OCI-LY1 (cell line): ENCODE measurements around the gene RHOB.

Experiments
- CTCF ChIP-seq: fragments of 200-600 bp; sonication (generic), shearing (Covaris generic); IDR thresholded peaks from 2 replicates; pipeline ENCODE4 v1.5.1; 2017; ENCODE audit warnings: mild to moderate bottlenecking, antibody characterized with exemption, low read length, moderate library complexity, mixed read lengths
- EZH2 ChIP-seq: fragments of 200-600 bp; sonication (generic), shearing (Covaris generic); IDR thresholded peaks from 2 replicates; pipeline ENCODE4 v1.8.0; 2017; ENCODE audit warnings: borderline replicate concordance, mixed run types, mild to moderate bottlenecking, antibody characterized with exemption, low read length, moderate library complexity, mixed read lengths

DNA sequence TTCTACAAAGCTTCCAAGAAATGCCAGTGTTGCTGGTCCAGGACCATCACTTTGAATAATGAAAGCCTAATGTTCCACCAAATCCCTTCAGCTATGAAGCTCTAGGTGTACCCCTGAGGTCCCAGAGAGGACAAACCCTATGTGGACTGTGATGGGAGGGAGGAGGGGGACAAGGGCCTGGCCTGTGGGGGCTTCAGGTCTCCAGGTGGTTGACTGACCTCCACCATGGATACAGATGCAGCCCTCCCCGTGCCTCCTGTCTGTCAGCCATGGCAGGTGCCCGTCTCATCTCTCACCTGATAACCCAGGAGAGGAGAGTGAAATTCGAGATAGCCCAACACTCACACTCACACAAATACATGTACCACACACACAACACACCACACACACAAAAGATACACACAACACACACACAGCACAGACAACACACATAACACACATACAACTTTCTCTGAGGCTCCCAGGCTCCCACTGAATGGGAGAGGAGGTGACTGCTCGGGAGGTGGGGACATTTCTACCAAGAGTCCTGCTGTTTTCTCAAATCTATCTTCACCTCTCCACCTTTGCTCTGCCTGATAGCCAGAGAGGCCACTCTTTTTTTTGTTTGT is 12.8 kb upstream of the RHOB start:
- no peak for TF ChIP-seq CTCF
- TF ChIP-seq EZH2, result no peak
